CD4-positive, alpha-beta memory T cell (primary cell): ENCODE measurements around the gene NOL4L. TPM values are rescaled to one million over a fixed set of nuclear protein-coding genes. Genes with fewer than 3 reads are reported as not detected.
A peak's percentile ranks its signal among the peaks of the same experiment; 100 is the strongest.

Experiments used
- CTCF ChIA-PET: fragments of 350-600 bp; sonication (Branson Sonifier 250); formaldehyde crosslinking; loops from one replicate; lab custom pipeline; 2021; ENCODE audit warnings: inconsistent platforms; ENCODE audit not compliant: partially characterized antibody; lab: Charles Lee
- POLR2A ChIA-PET: fragments of 350-600 bp; sonication (Branson Sonifier 250); formaldehyde crosslinking; loops from one replicate; lab custom pipeline; 2021; ENCODE audit not compliant: partially characterized antibody; lab: Charles Lee
- DNase-seq, 5 donors: peaks; one replicate each; pipeline versions ENCODE4 v3.0.0 to v3.0.0-alpha.2; 2020 to 2022; ENCODE audit warnings: mixed read lengths in 1 of 5
- H3K27ac ChIP-seq: one replicate; pipeline ENCODE4 v1.7.0; 2013; ENCODE audit warnings: low read depth, low read length
- H3K27me3 ChIP-seq: 2 replicates; pipeline ENCODE4 v1.7.0; 2013; ENCODE audit warnings: mild to moderate bottlenecking, low read length, moderate library complexity; ENCODE audit not compliant: insufficient read depth
- H3K36me3 ChIP-seq: 2 replicates; pipeline ENCODE4 v1.7.0; 2013; ENCODE audit warnings: mild to moderate bottlenecking, low read length, moderate library complexity; ENCODE audit not compliant: insufficient read depth
- H3K4me1 ChIP-seq: 2 replicates; pipeline ENCODE4 v1.7.0; 2013; ENCODE audit warnings: mild to moderate bottlenecking, low read length, moderate library complexity; ENCODE audit not compliant: insufficient read depth
- H3K4me3 ChIP-seq, 2 donors: one replicate each; pipeline ENCODE4 v1.7.0; 2013; ENCODE audit warnings: low read length in 2 of 2, mild to moderate bottlenecking in 1 of 2
- H3K9me3 ChIP-seq, 2 donors: one replicate each; pipeline ENCODE4 v1.7.0; 2013; ENCODE audit warnings: low read length in 2 of 2, control low read depth in 1 of 2; ENCODE audit not compliant: control insufficient read depth in 1 of 2
- H3K27ac Mint-ChIP-seq, 7 donors: one replicate each; pipeline ENCODE4 v1.8.0; 2020 to 2021; ENCODE audit warnings: mixed read lengths in 7 of 7, mild to moderate bottlenecking in 6 of 7, inconsistent platforms in 3 of 7, moderate library complexity in 3 of 7
- H3K27me3 Mint-ChIP-seq, 2 donors: one replicate each; pipeline ENCODE4 v1.8.0; 2020 to 2021; ENCODE audit warnings: mixed read lengths in 2 of 2
- H3K36me3 Mint-ChIP-seq, 2 donors: one replicate each; pipeline ENCODE4 v1.8.0; 2020 to 2021; ENCODE audit warnings: mixed read lengths in 2 of 2, inconsistent platforms in 1 of 2, mild to moderate bottlenecking in 1 of 2
- H3K4me1 Mint-ChIP-seq, 4 donors: one replicate each; pipeline ENCODE4 v1.8.0; 2020 to 2021; ENCODE audit warnings: mixed read lengths in 4 of 4, mild to moderate bottlenecking in 1 of 4
- H3K4me3 Mint-ChIP-seq, 8 donors: one replicate each; pipeline ENCODE4 v1.8.0; 2020 to 2021; ENCODE audit warnings: mixed read lengths in 8 of 8, mild to moderate bottlenecking in 7 of 8, moderate library complexity in 6 of 8, inconsistent platforms in 3 of 8
- H3K9me3 Mint-ChIP-seq, 8 donors: one replicate each; pipeline ENCODE4 v1.8.0; 2020 to 2021; ENCODE audit warnings: mixed read lengths in 8 of 8, mild to moderate bottlenecking in 5 of 8, inconsistent platforms in 3 of 8, moderate library complexity in 1 of 8
- intact Hi-C: fragments of 100-400 bp; cut with micrococcal nuclease; formaldehyde crosslinking; loops from one replicate; pipeline ENCODE4 v1.15.1; 2023
- polyA plus RNA-seq, 2 donors: library from polyadenylated mRNA; unstranded; fragments of 300-500 nt; fragmentation: Illumina TruSeq; gene quantifications; one replicate each; pipeline ENCODE4 v1.2.3, GENCODE V29; 2021
- total RNA-seq, 2 experiments: library from RNA; stranded (reverse); gene quantifications; one replicate each; pipeline ENCODE4 v1.2.3, GENCODE V29; 2021

Gene NOL4L
- total and polyA plus RNA-seq, 4 experiments from 2014 or later, result 7.0 to 74.2 (median 47.5) TPM

GRCh38 chr20:32445539-32446273, 139.4 kb downstream of the NOL4L start:
- no peak overlapping the region for H3K27ac ChIP-seq
- ChIA-PET POLR2A (interaction anchor here (0.6 to 1.0 kb wide), 3 partner anchors 35 to 87 kb away, joined by 3 read pairs; no protein-coding TSS in a partner anchor), CTCF (no interaction called here)
- peaks cover 21 to 70% of the 10 kb centered on the region in 2 donors for H3K36me3 Mint-ChIP-seq
- intact Hi-C loops, result no loop called here
- no peak overlapping the region for H3K4me3 ChIP-seq
- peaks cover 0 to 2% (median 0%) of the 10 kb centered on the region in 8 donors for H3K9me3 Mint-ChIP-seq
- H3K27ac Mint-ChIP-seq, result peak overlapping the region in 6 of 7 donors; percentile 48 to 74 (median 69)
- peaks cover 7 to 26% (median 16%) of the 10 kb centered on the region in 4 donors for H3K4me1 Mint-ChIP-seq
- no peaks in the 10 kb centered on the region for H3K4me1 ChIP-seq
- no peaks in the 10 kb centered on the region for H3K27me3 Mint-ChIP-seq
- no peaks in the 10 kb centered on the region for H3K27me3 ChIP-seq
- peak in 1 of 5 donors; percentile 17 for DNase-seq
- H3K9me3 ChIP-seq, result no peaks in the 10 kb centered on the region
- peaks cover 38% of the 10 kb centered on the region for H3K36me3 ChIP-seq
- peak overlapping the region in 1 of 8 donors; percentile 32 for H3K4me3 Mint-ChIP-seq

- POLR2A ChIA-PET, result interaction anchor here (0.9 kb wide), 1 partner anchor 86 kb away, joined by 3 read pairs; no protein-coding TSS in a partner anchor
- Histone ChIP-seq H3K36me3 (peaks cover 35% of the 10 kb centered on the region), H3K27ac (no peak overlapping the region), H3K4me3 (no peak overlapping the region), H3K27me3 (no peaks in the 10 kb centered on the region), H3K9me3 (no peaks in the 10 kb centered on the region), H3K4me1 (no peaks in the 10 kb centered on the region)
- intact Hi-C loops, result loop anchor here (5.0 kb wide), 1 partner anchor 43 kb away; no protein-coding TSS in a partner anchor
- DNase-seq, result no peak
- Mint-ChIP-seq H3K4me1 (peaks cover 7 to 28% (median 13%) of the 10 kb centered on the region in 4 donors), H3K9me3 (no peaks in the 10 kb centered on the region), H3K36me3 (peaks cover 13 to 65% of the 10 kb centered on the region in 2 donors), H3K27me3 (no peaks in the 10 kb centered on the region), H3K4me3 (no peak overlapping the region), H3K27ac (peak overlapping the region in 5 of 7 donors; percentile 0 to 85 (median 57))
- CTCF ChIA-PET, result no interaction called here
These were observed 140.5 kb downstream of the NOL4L start for GRCh38 chr20:32444474-32445220.

DNA sequence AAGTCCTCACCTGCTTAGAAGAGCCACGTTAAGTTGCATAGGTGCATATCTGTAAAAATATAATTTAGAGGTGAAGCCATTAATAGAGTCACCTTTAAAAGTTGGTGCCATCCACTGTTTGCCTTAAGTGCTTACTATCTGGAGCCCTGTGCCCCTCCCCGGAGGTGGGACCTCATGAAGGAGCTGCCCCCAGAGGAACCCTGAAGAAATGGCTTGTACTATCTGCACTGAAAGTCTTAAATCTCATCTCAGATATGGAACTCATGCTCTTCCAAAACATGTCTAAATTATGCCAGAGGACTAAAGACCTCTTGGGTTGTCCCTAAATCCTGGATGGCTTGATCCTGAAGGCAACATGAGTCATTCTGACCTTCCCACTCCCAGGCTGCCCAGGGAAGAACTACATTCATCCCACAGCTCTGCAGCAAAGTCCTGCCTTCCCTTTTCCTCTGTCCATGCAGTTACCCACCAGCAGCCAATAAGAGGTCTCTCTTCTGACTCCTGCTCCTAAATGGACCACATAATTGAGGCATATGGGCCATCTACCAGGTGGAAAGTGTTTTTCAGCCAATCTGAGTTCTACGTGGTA, 141.7 kb downstream of the NOL4L start:
- Histone ChIP-seq H3K4me3 (no peak overlapping the region), H3K36me3 (peaks cover 30% of the 10 kb centered on the region), H3K9me3 (no peaks in the 10 kb centered on the region), H3K27me3 (no peaks in the 10 kb centered on the region), H3K27ac (no peak overlapping the region), H3K4me1 (no peaks in the 10 kb centered on the region)
- intact Hi-C loops, result loop anchor here (5.0 kb wide), 1 partner anchor 44 kb away; no protein-coding TSS in a partner anchor
- DNase-seq, result no peak
- peaks cover 17 to 65% of the 10 kb centered on the region in 2 donors for H3K36me3 Mint-ChIP-seq
- POLR2A ChIA-PET, result interaction anchor here (0.6 to 1.8 kb wide), 3 partner anchors 17 to 209 kb away, joined by 3 to 4 read pairs (median 4); no protein-coding TSS in a partner anchor
- CTCF ChIA-PET, result no interaction called here
- no peaks in the 10 kb centered on the region for H3K27me3 Mint-ChIP-seq
- peaks cover 7 to 28% (median 13%) of the 10 kb centered on the region in 4 donors for H3K4me1 Mint-ChIP-seq
- peak overlapping the region; percentile 6 to 71 (median 48) for H3K27ac Mint-ChIP-seq
- no peak overlapping the region for H3K4me3 Mint-ChIP-seq
- no peaks in the 10 kb centered on the region for H3K9me3 Mint-ChIP-seq

DNA sequence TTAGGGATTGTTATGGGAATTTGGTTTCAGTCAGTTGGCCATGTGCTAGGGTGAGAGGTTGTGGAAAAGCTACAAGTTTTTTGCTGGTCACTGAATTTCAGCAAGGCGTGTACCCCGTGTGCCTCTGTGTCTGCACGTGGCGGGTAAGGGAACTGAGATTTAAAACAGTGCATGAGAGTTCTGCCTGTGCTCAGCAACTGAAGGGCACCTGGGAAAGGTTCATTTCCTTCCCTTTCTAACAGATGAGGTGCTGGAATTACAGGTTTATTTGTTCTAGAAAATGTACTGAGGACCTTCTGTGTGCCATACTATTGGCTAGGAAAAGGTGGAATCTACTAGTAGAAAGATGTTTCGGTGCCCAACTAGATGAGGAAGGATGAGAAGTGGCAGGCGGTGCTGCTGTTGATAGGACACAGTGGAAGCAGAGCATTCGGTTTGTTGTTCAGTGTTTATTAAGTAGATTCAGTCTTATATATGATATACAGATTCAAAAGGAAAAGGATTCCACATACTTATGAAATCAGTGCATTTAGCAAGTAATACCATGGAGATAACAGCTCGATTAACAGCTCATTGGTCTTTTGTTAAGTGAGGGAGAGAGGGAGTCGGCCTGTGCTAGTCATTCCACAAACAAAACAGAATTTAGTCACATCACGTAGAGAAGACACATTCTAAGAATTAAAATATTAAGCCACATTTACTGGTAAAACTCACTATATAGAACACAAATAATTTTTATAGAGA, 142.3 kb downstream of the NOL4L start:
- intact Hi-C loops, result loop anchor here (5.0 kb wide), 1 partner anchor 44 kb away; no protein-coding TSS in a partner anchor

DNA sequence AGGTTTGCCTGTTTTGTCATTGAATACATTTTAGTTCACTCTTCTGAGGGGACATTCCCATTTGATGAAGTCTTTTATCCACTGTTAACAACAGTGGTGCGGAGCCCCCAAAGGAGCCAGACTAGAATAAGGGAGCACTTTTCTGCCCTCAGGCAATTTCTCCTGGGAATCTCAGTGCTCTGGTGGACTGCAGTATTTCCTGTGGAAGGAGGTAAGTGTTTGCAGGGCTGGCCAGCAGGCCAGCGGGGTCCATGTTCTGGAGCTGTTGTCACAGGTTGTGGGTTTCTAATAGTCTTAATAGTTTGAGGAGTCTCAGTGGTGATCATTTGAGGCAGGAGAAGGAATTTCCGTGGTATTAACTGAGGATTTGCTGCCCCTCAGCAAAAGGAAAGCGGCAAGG, 143.5 kb downstream of the NOL4L start:
- no peaks in the 10 kb centered on the region for H3K9me3 ChIP-seq
- CTCF ChIA-PET, result no interaction called here
- H3K36me3 ChIP-seq, result peaks cover 33% of the 10 kb centered on the region
- Mint-ChIP-seq H3K9me3 (peaks cover 0 to 2% (median 0%) of the 10 kb centered on the region in 8 donors), H3K27me3 (no peaks in the 10 kb centered on the region), H3K36me3 (peaks cover 15 to 65% of the 10 kb centered on the region in 2 donors), H3K4me1 (peaks cover 7 to 24% (median 11%) of the 10 kb centered on the region in 4 donors), H3K4me3 (no peak overlapping the region), H3K27ac (peak overlapping the region in 3 of 7 donors; percentile 10 to 80 (median 12))
- H3K4me1 ChIP-seq, result no peaks in the 10 kb centered on the region
- H3K27me3 ChIP-seq, result no peaks in the 10 kb centered on the region
- no peak overlapping the region for H3K27ac ChIP-seq
- intact Hi-C loops, result loop anchor here (5.0 kb wide), 1 partner anchor 46 kb away; no protein-coding TSS in a partner anchor
- POLR2A ChIA-PET, result interaction anchor here (1.8 kb wide), 1 partner anchor 82 kb away, joined by 4 read pairs; no protein-coding TSS in a partner anchor
- DNase-seq, result no peak
- no peak overlapping the region for H3K4me3 ChIP-seq

More for the DNA sequence above, 142.3 kb downstream of the NOL4L start:
- no peak overlapping the region for H3K4me3 Mint-ChIP-seq
- H3K36me3 Mint-ChIP-seq, result peaks cover 15 to 65% of the 10 kb centered on the region in 2 donors
- H3K4me1 Mint-ChIP-seq, result peaks cover 7 to 28% (median 13%) of the 10 kb centered on the region in 4 donors
- no peaks in the 10 kb centered on the region for H3K9me3 Mint-ChIP-seq
- H3K27me3 ChIP-seq, result no peaks in the 10 kb centered on the region
- H3K36me3 ChIP-seq, result peaks cover 30% of the 10 kb centered on the region
- no peak for DNase-seq
- no peak overlapping the region for H3K27ac ChIP-seq
- no peaks in the 10 kb centered on the region for H3K9me3 ChIP-seq
- peak overlapping the region; percentile 36 to 77 (median 58) for H3K27ac Mint-ChIP-seq
- POLR2A ChIA-PET, result interaction anchor here (0.6 to 1.8 kb wide), 2 partner anchors 84 to 210 kb away, joined by 3 to 4 read pairs; no protein-coding TSS in a partner anchor
- CTCF ChIA-PET, result no interaction called here
- no peak overlapping the region for H3K4me3 ChIP-seq
- H3K4me1 ChIP-seq, result no peaks in the 10 kb centered on the region
- no peaks in the 10 kb centered on the region for H3K27me3 Mint-ChIP-seq

GRCh38 chr20:32440758-32441078, 144.4 kb downstream of the NOL4L start:
- intact Hi-C loops, result loop anchor here (5.0 kb wide), 1 partner anchor 47 kb away; no protein-coding TSS in a partner anchor
- H3K4me3 Mint-ChIP-seq, result no peak overlapping the region
- H3K36me3 Mint-ChIP-seq, result peaks cover 21 to 72% of the 10 kb centered on the region in 2 donors
- H3K4me1 Mint-ChIP-seq, result peaks cover 7 to 20% (median 10%) of the 10 kb centered on the region in 4 donors
- no peaks in the 10 kb centered on the region for H3K27me3 Mint-ChIP-seq
- H3K9me3 Mint-ChIP-seq, result peaks cover 0 to 2% (median 0%) of the 10 kb centered on the region in 8 donors
- no peaks in the 10 kb centered on the region for H3K27me3 ChIP-seq
- H3K9me3 ChIP-seq, result no peaks in the 10 kb centered on the region
- H3K4me3 ChIP-seq, result no peak overlapping the region
- ChIA-PET POLR2A (no interaction called here), CTCF (no interaction called here)
- no peaks in the 10 kb centered on the region for H3K4me1 ChIP-seq
- no peak for DNase-seq
- H3K36me3 ChIP-seq, result peaks cover 40% of the 10 kb centered on the region
- H3K27ac ChIP-seq, result no peak overlapping the region
- peak overlapping the region; percentile 2 to 86 (median 49) for H3K27ac Mint-ChIP-seq
